GM18498 (cell line): ENCODE results near the gene ZC3H14.

Source experiments
- ATAC-seq: cut with Tn5 transposase; IDR thresholded peaks from one replicate; pipeline ENCODE4 v1.9.1; 2021; ENCODE audit warnings: mild to moderate bottlenecking, moderate library complexity; ENCODE audit not compliant: unreplicated experiment

Gene ZC3H14

DNA sequence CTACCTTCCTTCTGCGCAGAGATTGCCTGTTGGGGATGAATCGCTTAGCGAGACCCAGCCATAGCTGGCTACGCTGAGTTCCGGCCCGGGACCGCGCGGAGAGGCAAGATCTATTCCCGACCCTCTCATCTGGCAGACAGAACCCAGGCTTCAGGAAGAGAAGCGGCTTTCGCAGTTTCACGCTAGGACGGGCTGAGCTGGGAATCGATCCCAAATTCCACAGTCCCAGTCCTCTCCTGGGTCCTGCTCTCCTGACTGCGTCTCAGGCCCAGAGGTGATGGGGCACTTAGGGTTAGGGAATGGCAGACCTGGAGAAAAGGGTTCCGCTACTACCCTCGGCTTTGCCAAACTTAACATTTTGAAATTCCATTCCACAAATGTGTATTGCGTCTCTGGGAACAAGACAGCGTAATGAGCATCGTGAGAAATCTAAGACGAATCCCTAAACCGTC, 10.8 kb upstream of the ZC3H14 start:
- no peak for ATAC-seq

DNA sequence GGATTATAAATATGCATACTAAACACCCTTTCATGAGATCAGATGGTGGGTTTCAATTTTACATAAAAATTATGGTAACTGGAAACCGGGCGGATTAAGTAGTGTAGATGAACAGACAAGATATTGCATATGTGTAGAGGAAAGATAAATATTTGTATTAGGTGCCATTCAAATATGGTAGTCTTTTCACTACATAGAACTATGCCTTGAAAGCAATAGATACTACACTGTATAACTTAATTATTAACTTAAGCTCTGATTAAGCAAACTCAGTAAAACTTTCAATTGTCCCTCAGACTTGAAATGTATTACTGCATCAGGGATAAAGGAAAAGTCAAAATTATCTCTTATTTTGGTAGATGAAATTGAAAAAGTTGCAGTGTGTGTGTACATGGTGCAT, 10.0 kb upstream of the ZC3H14 start:
- no peak for ATAC-seq

DNA sequence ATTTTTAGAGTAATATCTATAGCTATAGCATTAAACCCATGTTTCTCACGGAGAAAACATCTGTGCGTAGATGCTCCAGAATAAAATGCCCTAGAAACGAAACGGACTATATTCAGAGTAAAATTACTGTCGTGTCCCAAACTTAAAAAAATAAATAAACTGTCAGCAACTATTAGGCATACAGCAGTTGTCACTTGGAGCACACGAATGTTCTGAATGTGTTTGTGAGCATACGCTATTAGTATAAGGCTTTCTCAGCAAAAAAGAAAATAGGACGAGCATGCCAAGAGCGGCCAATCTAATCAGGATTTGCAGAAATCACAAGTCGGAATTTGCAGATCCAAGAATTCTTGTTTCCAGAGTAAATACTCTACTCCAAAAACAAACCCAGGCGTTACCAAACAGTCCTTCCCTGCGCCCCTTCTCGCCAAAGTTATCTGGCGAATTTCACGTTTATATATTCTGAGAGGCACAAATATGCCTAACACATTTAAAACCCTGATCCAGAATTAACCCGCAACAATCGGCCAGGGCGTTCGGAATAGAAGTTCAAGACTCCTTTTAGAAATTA, 8.9 kb upstream of the ZC3H14 start:
- ATAC-seq: no peak

- peak; percentile 50 for ATAC-seq
Measured at GRCh38 chr14:88554457-88555286, 8.2 kb upstream of the ZC3H14 start, which contains the start of gene PTPN21. TSS of gene PTPN21 (minus strand) at chr14:88555007. CDS start at chr14:88550417, 4,590 bp downstream.

- no peak for ATAC-seq
Measured at GRCh38 chr14:88556581-88556980, 6.3 kb upstream of the ZC3H14 start.

- ATAC-seq: no peak
Measured at GRCh38 chr14:88559852-88560251, 3.0 kb upstream of the ZC3H14 start.

DNA sequence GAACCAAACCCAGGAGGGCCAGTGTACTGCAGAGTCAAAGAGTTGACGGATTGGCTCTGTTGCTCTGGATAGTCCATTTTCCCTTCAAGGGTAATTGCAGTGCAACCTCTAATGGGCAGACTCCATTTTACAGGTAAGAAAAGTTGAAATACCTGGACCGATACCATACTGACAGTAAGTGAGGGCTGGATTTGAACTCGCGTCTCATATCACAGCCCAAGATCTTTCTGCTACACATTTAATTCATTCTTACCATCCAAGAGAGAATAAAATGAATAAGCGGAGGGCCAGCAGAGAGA, 356 bp upstream of the ZC3H14 start:
- no peak for ATAC-seq

DNA sequence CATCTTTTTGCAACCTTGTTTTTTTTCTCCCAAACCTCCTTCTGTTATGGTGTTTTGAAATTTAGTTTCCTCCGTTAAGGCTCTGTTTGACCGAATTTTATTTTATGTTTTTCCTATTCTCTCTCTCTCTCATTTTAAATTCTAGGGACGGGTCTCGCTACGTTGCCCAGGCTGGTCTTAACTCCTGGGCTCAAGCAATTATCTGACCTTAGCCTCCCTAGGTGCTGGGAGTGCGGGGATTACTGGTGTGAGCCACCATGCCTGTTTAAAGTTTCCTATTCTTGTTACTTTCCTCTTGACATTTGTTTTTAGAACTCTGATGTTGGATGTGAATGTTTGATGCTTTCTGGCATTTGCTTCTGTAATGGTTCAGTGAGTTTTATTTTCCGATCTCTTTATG, 1.0 kb downstream of the ZC3H14 start:
- ATAC-seq: no peak

DNA sequence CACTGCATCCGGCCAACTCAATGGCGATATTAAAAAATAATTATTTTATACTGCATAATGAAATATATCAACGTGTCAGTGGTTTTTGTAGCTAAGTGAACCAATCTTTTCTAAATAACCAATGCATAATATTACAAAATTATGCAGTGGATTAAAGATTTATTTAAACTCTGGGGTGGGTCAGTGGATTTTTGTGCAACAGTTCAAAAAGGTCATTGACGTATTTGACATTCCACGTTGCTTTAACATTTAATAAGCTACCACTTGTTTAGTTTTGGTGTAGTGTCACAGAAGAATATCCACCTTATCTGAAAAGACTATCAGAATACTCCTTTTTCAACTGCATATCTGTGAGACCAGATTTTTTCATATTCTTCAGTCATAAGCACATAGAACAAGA, 2.6 kb downstream of the ZC3H14 start:
- no peak for ATAC-seq

DNA sequence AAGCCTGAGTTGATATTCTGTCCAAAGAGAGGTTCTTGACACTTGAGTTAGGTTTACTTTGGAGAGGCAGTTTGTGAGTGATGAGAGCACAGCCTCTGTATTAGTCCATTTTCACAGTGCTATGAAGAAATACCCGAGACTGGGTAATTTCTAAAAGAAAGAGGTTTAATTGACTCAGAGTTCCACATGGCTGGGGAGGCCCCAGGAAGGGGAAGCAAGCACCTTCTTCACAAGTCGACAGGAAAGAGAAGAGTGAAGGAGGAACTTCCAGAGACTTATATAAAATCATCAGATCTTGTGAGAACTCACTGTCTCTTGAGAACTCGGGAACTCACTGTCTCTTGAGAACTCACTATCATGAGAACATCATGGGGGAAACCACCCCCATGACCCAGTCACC, 5.4 kb downstream of the ZC3H14 start:
- ATAC-seq: no peak

GRCh38 chr14:88572117-88572516, 9.3 kb downstream of the ZC3H14 start:
- no peak for ATAC-seq

- ATAC-seq: no peak
Measured at GRCh38 chr14:88576222-88576621, 13.4 kb downstream of the ZC3H14 start.

GRCh38 chr14:88584451-88584850, 21.6 kb downstream of the ZC3H14 start:
- ATAC-seq: no peak

DNA sequence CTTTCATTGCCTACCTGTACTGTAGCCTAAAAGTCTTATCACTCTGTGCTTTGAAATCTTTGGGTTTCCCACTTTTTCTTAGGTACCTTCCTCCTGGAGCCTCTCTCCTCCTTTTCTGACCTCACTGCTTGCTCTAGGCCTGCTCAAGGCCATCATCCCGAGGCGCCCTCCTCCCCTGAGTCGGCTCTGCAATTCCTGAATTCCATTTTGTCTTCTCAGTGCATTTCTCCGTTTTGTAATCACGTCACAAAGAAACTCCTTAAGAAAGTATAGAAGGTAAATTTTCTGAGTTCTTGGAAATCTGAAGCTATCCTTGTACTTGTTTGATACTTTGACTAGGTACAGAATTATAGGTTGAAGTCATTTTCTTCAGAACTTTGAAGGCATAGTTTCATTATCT, 25.2 kb downstream of the ZC3H14 start:
- no peak for ATAC-seq

GRCh38 chr14:88590173-88590572, 27.3 kb downstream of the ZC3H14 start:
- ATAC-seq: no peak

- no peak for ATAC-seq
Measured at GRCh38 chr14:88592031-88592430, 29.2 kb downstream of the ZC3H14 start.

DNA sequence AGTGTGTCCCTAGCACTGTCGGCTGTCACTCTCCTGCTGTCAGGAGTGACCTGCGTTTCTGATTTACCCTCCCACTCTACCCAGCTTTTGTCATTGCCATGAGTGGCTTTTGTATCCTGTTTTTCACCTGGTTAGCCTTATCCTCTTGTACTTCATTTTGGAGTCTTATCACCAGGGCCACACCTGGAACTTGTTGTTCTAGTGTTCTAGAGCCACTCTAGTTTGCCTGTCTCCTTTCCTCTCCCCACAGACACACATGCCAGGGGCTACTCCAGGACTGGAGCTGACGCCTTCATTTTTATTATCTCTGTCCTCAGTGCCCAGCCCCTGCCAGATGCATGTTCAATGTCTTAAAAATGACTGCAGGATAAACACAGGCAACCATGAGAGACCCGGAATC, 34.2 kb downstream of the ZC3H14 start:
- no peak for ATAC-seq

- ATAC-seq: no peak
Measured at GRCh38 chr14:88597601-88598000, 34.8 kb downstream of the ZC3H14 start.

GRCh38 chr14:88598097-88598675, 35.3 kb downstream of the ZC3H14 start:
- no peak for ATAC-seq

DNA sequence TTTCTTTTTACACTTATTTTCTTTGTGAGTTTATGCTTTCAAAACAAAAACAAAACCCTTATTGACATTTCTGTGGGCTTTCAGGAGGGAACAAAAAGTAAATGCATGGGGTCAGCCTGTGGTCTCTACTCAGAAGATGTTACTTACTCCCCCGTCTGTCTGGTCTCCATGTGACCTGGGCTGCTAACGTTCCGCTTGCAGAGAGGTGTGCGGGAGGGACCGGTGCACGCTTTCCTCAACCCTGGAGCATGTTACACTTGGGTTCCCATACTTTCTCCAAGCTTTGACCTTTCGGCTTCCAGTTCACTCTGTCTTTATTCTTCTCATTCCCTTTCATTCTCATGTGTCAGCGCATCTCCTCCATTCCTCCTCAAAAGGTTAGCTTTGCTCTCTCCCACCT, 36.5 kb downstream of the ZC3H14 start:
- peak; percentile 36 for ATAC-seq

DNA sequence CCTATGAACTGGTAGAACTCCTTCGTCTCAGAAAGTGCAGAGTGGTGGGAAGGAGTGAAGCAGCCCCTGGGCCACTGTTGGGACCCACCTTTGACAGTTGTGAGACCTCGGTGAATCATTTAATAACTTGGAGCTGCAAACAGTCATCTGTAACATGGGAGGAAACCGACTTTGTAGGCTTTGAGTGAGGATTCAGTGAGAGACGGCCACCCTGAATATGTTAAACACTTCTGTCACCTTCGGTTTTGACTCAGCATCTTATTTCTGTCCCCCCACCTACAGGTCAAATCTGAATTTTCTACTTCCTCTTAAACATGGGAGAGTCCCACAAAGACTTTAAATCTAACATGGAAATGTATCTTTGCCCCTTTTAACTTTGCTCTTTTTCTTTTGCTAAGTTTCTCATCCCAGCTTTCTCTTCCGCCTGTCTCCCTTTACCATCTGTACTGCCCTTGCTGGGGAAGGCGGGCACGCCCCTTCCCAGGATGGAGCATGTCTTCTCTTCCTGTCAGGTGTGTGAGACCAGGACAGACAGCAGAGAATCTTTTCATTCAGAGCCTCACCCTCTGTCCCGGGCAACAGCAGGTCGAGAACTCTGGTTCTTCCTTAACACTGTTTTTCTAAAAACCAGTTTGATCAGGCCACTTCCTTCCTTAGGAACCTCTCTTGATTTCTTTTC, 37.1 kb downstream of the ZC3H14 start:
- ATAC-seq: peak; percentile 90

GRCh38 chr14:88604212-88604611, 41.4 kb downstream of the ZC3H14 start:
- ATAC-seq: no peak
